Right kidney (tissue), 1 donor: Measurements from ENCODE around the gene ABCG4.

ENCODE experiments used
- DNase-seq: peaks from one replicate; pipeline ENCODE4 v3.0.0-alpha.2; 2016

ABCG4 gene

GRCh38 chr11:119206511-119207414 lies 57.9 kb downstream of the ABCG4 start:
- DNase-seq: peak; percentile 43

GRCh38 chr11:119207415-119207960 lies 58.6 kb downstream of the ABCG4 start:
- DNase-seq: no peak

- DNase-seq: no peak
Measured at GRCh38 chr11:119209186-119209585, 60.3 kb downstream of the ABCG4 start.

- DNase-seq: no peak
Measured at GRCh38 chr11:119210050-119210449, 61.2 kb downstream of the ABCG4 start.
